SH-SY5Y (cell line): Measurements from ENCODE around the gene DHX35.

Experiments
- GATA2 ChIP-seq: IDR thresholded peaks from 2 replicates; pipeline ENCODE4 v1.6.1; 2011; ENCODE audit warnings: mild to moderate bottlenecking, low read depth, low read length
- GATA3 ChIP-seq: IDR thresholded peaks from 2 replicates; pipeline ENCODE4 v1.6.1; 2011; ENCODE audit warnings: low read depth, mild to moderate bottlenecking, low read length, moderate library complexity

DNA sequence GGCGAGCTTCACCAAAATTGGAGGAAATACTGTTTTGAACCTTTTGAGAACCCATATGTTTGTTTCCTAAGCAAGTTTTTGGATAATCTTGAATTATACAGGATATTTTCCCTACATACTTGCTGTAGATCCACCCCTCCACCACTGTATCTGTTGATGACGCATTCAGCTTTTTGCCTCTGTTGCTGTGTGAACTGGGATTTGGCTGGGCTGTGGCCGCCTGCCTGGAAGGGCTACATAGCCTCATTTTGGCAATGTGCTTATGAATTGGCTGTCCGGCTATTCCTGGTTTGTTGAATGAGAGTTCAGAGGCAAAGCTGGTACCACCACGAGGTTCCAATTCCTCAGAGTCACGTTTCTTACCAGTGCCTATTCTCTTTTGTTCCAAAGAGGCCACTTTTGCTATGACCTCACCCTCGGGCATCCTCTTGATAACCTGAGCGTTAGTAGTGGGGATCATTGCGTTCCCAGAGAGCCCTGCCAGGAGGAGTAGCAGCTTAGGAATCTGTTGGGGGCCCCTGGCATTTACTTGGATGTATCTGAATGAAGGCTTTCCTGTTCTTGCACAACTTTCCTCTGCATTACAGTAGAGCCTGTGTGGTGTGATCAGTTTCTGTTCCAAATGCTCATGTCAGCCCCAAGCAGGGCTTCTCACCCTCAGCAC is 29.6 kb upstream of the DHX35 start:
- TF ChIP-seq GATA2 (no peak), GATA3 (no peak)
